Activated CD4-positive, alpha-beta memory T cell treated with anti-CD3 and anti-CD28 coated beads, Interleukin-2, amount 10 ng/mL, durations not matched to agents 7 days and 5 days (primary cell): ENCODE data around the gene MAP1B. TPM values are rescaled to one million over a fixed set of nuclear protein-coding genes. Genes with fewer than 3 reads are reported as not detected.

Source experiments
- CTCF ChIA-PET: fragments of 350-600 bp; sonication (Branson Sonifier 250); formaldehyde crosslinking; loops from one replicate; lab custom pipeline; 2021; ENCODE audit warnings: antibody characterized with exemption, inconsistent platforms; lab: Charles Lee
- POLR2A ChIA-PET: fragments of 350-600 bp; sonication (Branson Sonifier 250); formaldehyde crosslinking; loops from one replicate; lab custom pipeline; 2021; ENCODE audit warnings: antibody characterized with exemption; lab: Charles Lee
- DNase-seq: peaks from one replicate; pipeline ENCODE4 v3.0.0-alpha.2; 2020
- H3K27ac Mint-ChIP-seq: one replicate; pipeline ENCODE4 v1.8.0; 2021; ENCODE audit warnings: mild to moderate bottlenecking, mixed read lengths
- H3K27me3 Mint-ChIP-seq: one replicate; pipeline ENCODE4 v1.8.0; 2021; ENCODE audit warnings: mixed read lengths
- H3K36me3 Mint-ChIP-seq: one replicate; pipeline ENCODE4 v1.8.0; 2021; ENCODE audit warnings: low read depth, mixed read lengths
- H3K4me1 Mint-ChIP-seq: one replicate; pipeline ENCODE4 v1.8.0; 2021; ENCODE audit warnings: mixed read lengths
- H3K4me3 Mint-ChIP-seq: one replicate; pipeline ENCODE4 v1.8.0; 2021; ENCODE audit warnings: mild to moderate bottlenecking, mixed read lengths
- H3K9me3 Mint-ChIP-seq: one replicate; pipeline ENCODE4 v1.8.0; 2021; ENCODE audit warnings: mixed read lengths
- total RNA-seq, 2 experiments: library from RNA; stranded (reverse); gene quantifications; one replicate each; pipeline ENCODE4 v1.2.3, GENCODE V29; 2021

Gene MAP1B
- total RNA-seq, 2 experiments from 2014 or later, result 0.25 to 0.30 TPM

- no peak for DNase-seq
- Mint-ChIP-seq H3K9me3 (no peaks in the 10 kb centered on the region), H3K36me3 (no peaks in the 10 kb centered on the region), H3K4me3 (no peak overlapping the region), H3K4me1 (no peaks in the 10 kb centered on the region), H3K27ac (no peak overlapping the region), H3K27me3 (peaks cover 64% of the 10 kb centered on the region)
- ChIA-PET POLR2A (no interaction called here), CTCF (no interaction called here)
Measured at GRCh38 chr5:72146056-72146455, 38.8 kb downstream of the MAP1B start.

GRCh38 chr5:72147569-72147968, 40.3 kb downstream of the MAP1B start:
- no peak overlapping the region for H3K4me3 Mint-ChIP-seq
- H3K4me1 Mint-ChIP-seq, result no peaks in the 10 kb centered on the region
- no peaks in the 10 kb centered on the region for H3K9me3 Mint-ChIP-seq
- H3K27ac Mint-ChIP-seq, result no peak overlapping the region
- DNase-seq, result no peak
- H3K36me3 Mint-ChIP-seq, result no peaks in the 10 kb centered on the region
- ChIA-PET POLR2A (no interaction called here), CTCF (no interaction called here)
- peaks cover 58% of the 10 kb centered on the region for H3K27me3 Mint-ChIP-seq

DNA sequence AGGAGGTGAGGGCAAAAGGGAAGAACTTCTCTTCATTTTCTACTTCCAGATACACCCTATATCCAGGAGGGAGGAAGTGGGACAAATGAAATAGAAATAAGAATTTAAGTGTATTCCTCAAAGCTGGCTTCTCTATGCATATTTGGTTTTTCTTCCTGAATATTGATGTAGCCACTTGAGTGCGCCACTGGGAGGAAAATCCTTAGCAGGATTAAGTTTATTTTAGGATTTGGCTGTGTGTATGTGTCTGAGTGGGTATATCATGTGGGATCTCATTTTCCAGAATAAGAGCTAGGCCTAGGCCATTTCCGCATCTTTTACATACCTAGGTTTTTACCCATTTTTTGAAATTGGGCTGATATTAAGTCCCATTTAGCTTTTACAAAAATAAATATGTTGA, 42.5 kb downstream of the MAP1B start:
- Mint-ChIP-seq H3K4me3 (no peak overlapping the region), H3K27ac (no peak overlapping the region), H3K9me3 (no peaks in the 10 kb centered on the region), H3K36me3 (no peaks in the 10 kb centered on the region), H3K4me1 (no peaks in the 10 kb centered on the region), H3K27me3 (peaks cover 48% of the 10 kb centered on the region)
- DNase-seq, result no peak
- POLR2A ChIA-PET, result no interaction called here
- CTCF ChIA-PET, result no interaction called here

DNA sequence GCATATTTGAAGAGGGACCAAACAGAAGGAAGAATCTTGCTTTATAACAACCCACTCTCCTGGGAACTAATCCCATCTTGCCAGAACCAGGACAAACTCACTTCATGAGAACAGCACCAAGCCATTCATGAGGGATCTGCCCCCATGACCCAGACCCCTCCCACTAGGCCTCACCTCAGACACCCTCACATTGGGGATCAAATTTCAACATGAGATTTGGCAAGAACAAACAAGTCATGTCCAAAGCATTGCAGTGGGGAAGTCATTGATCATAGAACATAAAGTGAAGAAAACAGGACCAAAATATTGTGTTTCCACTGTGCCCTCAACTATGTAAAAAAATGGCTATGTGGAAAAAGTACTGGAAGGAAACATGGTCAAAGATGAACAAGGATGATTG, 43.9 kb downstream of the MAP1B start:
- ChIA-PET POLR2A (no interaction called here), CTCF (no interaction called here)
- no peak overlapping the region for H3K4me3 Mint-ChIP-seq
- no peaks in the 10 kb centered on the region for H3K36me3 Mint-ChIP-seq
- H3K27ac Mint-ChIP-seq, result no peak overlapping the region
- H3K9me3 Mint-ChIP-seq, result no peaks in the 10 kb centered on the region
- no peaks in the 10 kb centered on the region for H3K4me1 Mint-ChIP-seq
- no peak for DNase-seq
- peaks cover 44% of the 10 kb centered on the region for H3K27me3 Mint-ChIP-seq

DNA sequence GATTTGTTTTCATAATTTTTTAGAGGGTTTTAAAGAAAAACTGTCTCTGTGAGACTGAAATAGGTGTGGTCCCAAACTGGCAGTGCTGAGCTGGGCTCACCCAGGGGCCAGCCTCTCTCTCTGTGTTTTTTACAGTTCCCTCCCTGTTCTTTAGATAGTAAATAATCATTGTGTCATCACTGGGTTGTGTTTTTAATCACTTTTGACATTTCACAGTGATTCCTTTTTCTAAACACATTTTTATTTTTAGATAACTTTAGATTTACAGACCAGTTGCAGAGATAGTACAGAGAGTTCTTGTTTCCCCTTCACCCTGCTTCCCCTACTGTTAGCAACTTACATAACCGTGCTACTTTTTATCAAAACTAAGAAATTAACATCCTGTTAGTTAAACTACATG, 44.4 kb downstream of the MAP1B start:
- Mint-ChIP-seq H3K27me3 (peaks cover 46% of the 10 kb centered on the region), H3K9me3 (no peaks in the 10 kb centered on the region), H3K4me3 (no peak overlapping the region), H3K27ac (no peak overlapping the region), H3K36me3 (no peaks in the 10 kb centered on the region), H3K4me1 (no peaks in the 10 kb centered on the region)
- no peak for DNase-seq
- POLR2A ChIA-PET, result no interaction called here
- CTCF ChIA-PET, result no interaction called here

GRCh38 chr5:72152545-72152944, 45.3 kb downstream of the MAP1B start:
- H3K27ac Mint-ChIP-seq, result no peak overlapping the region
- H3K4me3 Mint-ChIP-seq, result no peak overlapping the region
- POLR2A ChIA-PET, result no interaction called here
- H3K9me3 Mint-ChIP-seq, result no peaks in the 10 kb centered on the region
- H3K27me3 Mint-ChIP-seq, result peaks cover 48% of the 10 kb centered on the region
- CTCF ChIA-PET, result no interaction called here
- no peaks in the 10 kb centered on the region for H3K4me1 Mint-ChIP-seq
- no peak for DNase-seq
- no peaks in the 10 kb centered on the region for H3K36me3 Mint-ChIP-seq

DNA sequence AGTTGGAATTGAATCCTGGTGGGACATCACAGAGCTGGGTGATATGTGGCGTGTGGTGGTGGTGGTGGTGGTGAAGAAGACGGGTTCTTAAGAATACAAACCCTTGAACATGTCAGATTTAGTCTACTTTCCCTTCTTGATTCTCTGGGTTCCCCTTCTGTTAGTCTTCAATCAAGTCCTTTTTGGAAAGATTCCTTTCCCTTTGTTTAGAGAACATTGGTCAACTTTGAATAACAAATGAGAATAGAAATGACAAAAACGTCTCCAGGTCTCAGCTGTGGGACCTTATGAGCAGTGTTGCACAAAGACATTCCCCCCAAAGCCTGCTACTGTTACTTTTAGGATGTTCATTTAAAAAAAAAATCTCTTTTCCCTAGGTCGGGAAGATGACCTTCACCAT, 46.3 kb downstream of the MAP1B start:
- no peaks in the 10 kb centered on the region for H3K9me3 Mint-ChIP-seq
- H3K36me3 Mint-ChIP-seq, result no peaks in the 10 kb centered on the region
- H3K27ac Mint-ChIP-seq, result no peak overlapping the region
- H3K4me1 Mint-ChIP-seq, result no peaks in the 10 kb centered on the region
- ChIA-PET CTCF (no interaction called here), POLR2A (no interaction called here)
- H3K4me3 Mint-ChIP-seq, result no peak overlapping the region
- DNase-seq, result no peak
- peaks cover 47% of the 10 kb centered on the region for H3K27me3 Mint-ChIP-seq

DNA sequence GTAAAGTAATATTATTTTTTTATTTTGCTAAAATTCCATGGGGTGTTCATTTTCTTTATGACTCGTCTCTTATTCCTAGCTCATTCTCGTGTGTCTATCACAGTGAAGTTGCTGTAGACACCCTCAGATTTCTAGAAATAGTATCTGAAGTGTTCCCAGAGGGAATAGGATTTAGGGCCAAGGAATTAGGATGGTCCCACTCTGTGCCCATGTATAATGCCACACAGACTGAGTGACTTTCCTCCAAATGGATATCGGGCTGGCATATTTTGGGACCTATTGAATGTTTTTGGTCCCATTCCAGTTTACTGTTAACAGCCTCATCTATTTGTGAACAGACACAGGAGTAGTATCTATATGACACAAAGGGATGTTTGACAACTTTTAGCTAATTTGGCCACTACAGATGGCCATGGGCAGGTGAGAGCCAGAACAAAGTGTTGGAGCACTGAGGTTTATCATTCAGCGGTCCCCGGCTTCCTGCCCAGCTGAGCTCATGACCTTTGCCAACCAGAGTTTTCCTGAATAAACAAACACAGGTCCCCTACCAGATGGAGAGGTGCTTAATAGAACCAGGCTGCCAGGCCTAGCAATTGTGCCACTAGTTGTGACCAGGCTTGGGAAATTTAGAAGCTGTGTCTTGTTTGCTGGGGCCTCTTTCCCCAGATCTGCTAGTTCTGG, 46.9 kb downstream of the MAP1B start:
- DNase-seq, result no peak
- Mint-ChIP-seq H3K36me3 (no peaks in the 10 kb centered on the region), H3K4me3 (no peak overlapping the region), H3K27ac (no peak overlapping the region), H3K27me3 (peaks cover 42% of the 10 kb centered on the region), H3K9me3 (no peaks in the 10 kb centered on the region), H3K4me1 (no peaks in the 10 kb centered on the region)
- ChIA-PET CTCF (no interaction called here), POLR2A (no interaction called here)

- Mint-ChIP-seq H3K27ac (no peak overlapping the region), H3K4me3 (no peak overlapping the region), H3K9me3 (no peaks in the 10 kb centered on the region), H3K4me1 (no peaks in the 10 kb centered on the region), H3K36me3 (no peaks in the 10 kb centered on the region), H3K27me3 (peaks cover 31% of the 10 kb centered on the region)
- CTCF ChIA-PET, result interaction anchor here (1.1 kb wide), 1 partner anchor 18 kb away, joined by 3 read pairs; no protein-coding TSS in a partner anchor
- POLR2A ChIA-PET, result no interaction called here
- DNase-seq, result no peak
Measured at GRCh38 chr5:72156946-72157624, 49.8 kb downstream of the MAP1B start.

DNA sequence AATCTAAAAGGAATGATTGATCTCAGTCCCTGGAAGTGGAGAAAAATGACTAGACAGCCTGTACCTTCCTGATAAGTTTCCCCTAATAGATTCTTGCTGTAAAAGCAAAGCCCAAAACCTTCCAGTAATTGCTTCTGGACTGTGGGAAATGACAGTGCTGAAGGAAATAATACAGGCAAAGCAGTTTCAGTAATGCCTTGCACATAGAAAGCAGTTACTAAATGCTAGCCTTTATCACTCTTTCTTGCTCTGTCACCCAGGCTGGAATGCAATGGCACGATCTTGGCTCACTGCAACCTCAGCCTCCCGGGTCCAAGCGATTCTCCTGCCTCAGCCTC, 50.3 kb downstream of the MAP1B start:
- Mint-ChIP-seq H3K4me3 (no peak overlapping the region), H3K4me1 (no peaks in the 10 kb centered on the region), H3K9me3 (no peaks in the 10 kb centered on the region), H3K27ac (no peak overlapping the region), H3K27me3 (peaks cover 32% of the 10 kb centered on the region), H3K36me3 (no peaks in the 10 kb centered on the region)
- ChIA-PET POLR2A (no interaction called here), CTCF (no interaction called here)
- DNase-seq, result no peak

DNA sequence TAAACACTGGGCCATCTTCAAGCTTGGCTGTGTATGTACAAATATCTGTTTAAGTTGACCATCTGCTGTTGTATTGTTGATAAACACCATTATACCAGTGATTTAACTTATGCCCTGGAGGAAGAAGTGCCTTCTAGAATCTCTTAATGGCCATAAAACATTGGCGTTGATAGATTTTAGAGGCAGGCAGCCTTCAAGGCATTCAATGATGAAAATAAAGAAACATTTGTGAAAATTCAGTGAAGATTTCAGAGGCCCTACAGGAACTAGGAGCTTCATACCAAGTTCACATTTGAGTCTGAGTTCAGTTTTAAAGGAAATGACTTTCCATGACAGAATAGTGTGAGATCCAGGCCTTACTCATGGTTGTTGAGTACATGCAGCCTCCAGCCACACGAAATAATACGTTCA, 52.2 kb downstream of the MAP1B start:
- Mint-ChIP-seq H3K9me3 (no peaks in the 10 kb centered on the region), H3K27me3 (peaks cover 33% of the 10 kb centered on the region), H3K4me3 (no peak overlapping the region), H3K4me1 (no peaks in the 10 kb centered on the region), H3K36me3 (no peaks in the 10 kb centered on the region), H3K27ac (no peak overlapping the region)
- DNase-seq, result no peak
- POLR2A ChIA-PET, result no interaction called here
- CTCF ChIA-PET, result no interaction called here

- CTCF ChIA-PET, result no interaction called here
- no peak overlapping the region for H3K4me3 Mint-ChIP-seq
- no peaks in the 10 kb centered on the region for H3K4me1 Mint-ChIP-seq
- H3K36me3 Mint-ChIP-seq, result no peaks in the 10 kb centered on the region
- peaks cover 35% of the 10 kb centered on the region for H3K27me3 Mint-ChIP-seq
- DNase-seq, result no peak
- no peaks in the 10 kb centered on the region for H3K9me3 Mint-ChIP-seq
- POLR2A ChIA-PET, result no interaction called here
- no peak overlapping the region for H3K27ac Mint-ChIP-seq
Measured at GRCh38 chr5:72160329-72160728, 53.1 kb downstream of the MAP1B start.

GRCh38 chr5:72160959-72161358, 53.7 kb downstream of the MAP1B start:
- no peaks in the 10 kb centered on the region for H3K9me3 Mint-ChIP-seq
- ChIA-PET CTCF (no interaction called here), POLR2A (no interaction called here)

GRCh38 chr5:72161951-72162350, 54.7 kb downstream of the MAP1B start:
- POLR2A ChIA-PET, result no interaction called here
- CTCF ChIA-PET, result no interaction called here
- no peaks in the 10 kb centered on the region for H3K36me3 Mint-ChIP-seq

More at GRCh38 chr5:72160959-72161358, 53.7 kb downstream of the MAP1B start:
- no peak for DNase-seq
- Mint-ChIP-seq H3K27me3 (peaks cover 36% of the 10 kb centered on the region), H3K27ac (no peak overlapping the region), H3K36me3 (no peaks in the 10 kb centered on the region), H3K4me1 (no peaks in the 10 kb centered on the region), H3K4me3 (no peak overlapping the region)

More at GRCh38 chr5:72161951-72162350, 54.7 kb downstream of the MAP1B start:
- DNase-seq, result no peak
- Mint-ChIP-seq H3K9me3 (no peaks in the 10 kb centered on the region), H3K4me1 (no peaks in the 10 kb centered on the region), H3K27ac (no peak overlapping the region), H3K4me3 (no peak overlapping the region), H3K27me3 (peaks cover 38% of the 10 kb centered on the region)
